K562 (cell line): ENCODE measurements around the gene MEIS1. TPM values are rescaled to one million over a fixed set of nuclear protein-coding genes. Genes with fewer than 3 reads are reported as not detected.

Experiments
- ATAC-seq: fragments of 200-7000 bp; cut with Tn5 transposase; 3 replicates; pipeline ENCODE4 v1.9.1; 2020; ENCODE audit warnings: moderate library complexity
- BruUV-seq: library from RNA; stranded (reverse); fragments of 400-500 nt; replicated peaks from 2 replicates; lab custom pipeline; 2021; lab: Mats Ljungman, UMichigan
- CTCF ChIA-PET: fragments of 300-600 bp; formaldehyde crosslinking; extraction: SDS; loops from one replicate; lab custom pipeline; 2021; ENCODE audit warnings: low intra/inter-chr PET ratio; lab: Yijun Ruan, JAX
- POLR2A ChIA-PET: fragments of 300-600, 350-650 bp; sonication (Branson Sonifier 250); formaldehyde crosslinking; extraction: SDS; loops from one replicate; lab custom pipeline; 2021; ENCODE audit warnings: antibody characterized with exemption, inconsistent platforms; lab: Yijun Ruan, JAX
- DNase-seq, 4 experiments: peaks; one replicate each; pipeline versions ENCODE4 v3.0.0 to v3.0.0-alpha.2; 2011 to 2018; ENCODE audit warnings: low spot score in 3 of 4, mixed read lengths in 3 of 4; ENCODE audit errors: extremely low read depth in 1 of 4
- FAIRE-seq: peaks from 2 replicates; lab custom pipeline; 2011; peaks lifted over from hg19 to GRCh38; lab: Jason Lieb, UNC
- H2AFZ ChIP-seq: 2 replicates; pipeline ENCODE4 v1.6.0; 2011; ENCODE audit warnings: low read depth, low read length, control low read depth, inconsistent platforms
- H3K27ac ChIP-seq: fragments of 200-600 bp; 3 replicates; pipeline ENCODE4 v1.8.0; 2011; ENCODE audit warnings: low read depth, mild to moderate bottlenecking, control low read depth, inconsistent platforms, low read length, moderate library complexity, mixed read lengths; ENCODE audit errors: extremely low read depth
- H3K27me3 ChIP-seq, 2 experiments: fragments of 300-600 bp in 1 of 2; 2 replicates in 1 of 2; 3 replicates in 1 of 2; pipeline versions ENCODE4 v1.6.0 to v1.8.0; 2011; ENCODE audit warnings: inconsistent platforms in 2 of 2, low read length in 2 of 2, mild to moderate bottlenecking in 1 of 2, mixed read lengths in 1 of 2, moderate library complexity in 1 of 2; ENCODE audit not compliant: control insufficient read depth in 2 of 2, insufficient read depth in 2 of 2
- H3K36me3 ChIP-seq: fragments of 300-600 bp; 3 replicates; pipeline ENCODE4 v1.8.0; 2011; ENCODE audit warnings: mild to moderate bottlenecking, low read length, inconsistent platforms; ENCODE audit not compliant: control insufficient read depth, insufficient read depth
- H3K4me1 ChIP-seq, 2 experiments: fragments of 200-600 bp in 1 of 2; replicated peaks in 1 of 2; 2 replicates in 1 of 2; 3 replicates in 1 of 2; pipeline versions ENCODE4 v1.5.1 to v1.8.0; 2011; ENCODE audit warnings: inconsistent platforms in 2 of 2, low read length in 2 of 2, mild to moderate bottlenecking in 1 of 2, mixed read lengths in 1 of 2, moderate library complexity in 1 of 2; ENCODE audit not compliant: control insufficient read depth in 2 of 2, insufficient read depth in 2 of 2
- H3K4me2 ChIP-seq: 2 replicates; pipeline ENCODE4 v1.6.1; 2011; ENCODE audit warnings: low read length, control low read depth, inconsistent platforms, mixed read lengths; ENCODE audit not compliant: insufficient read depth
- H3K4me3 ChIP-seq: fragments of 200-600 bp; sonication (generic), shearing (Covaris generic); 2 replicates; pipeline ENCODE4 v1.5.1; 2016; ENCODE audit warnings: control low read depth, inconsistent platforms
- H3K79me2 ChIP-seq: fragments of 200-600 bp; 3 replicates; pipeline ENCODE4 v1.8.0; 2011; ENCODE audit warnings: low read length, inconsistent platforms; ENCODE audit not compliant: control insufficient read depth, insufficient read depth
- H3K9ac ChIP-seq, 2 experiments: 2 replicates each; pipeline versions ENCODE4 v1.6.0 to v1.6.1; 2011; ENCODE audit warnings: low read depth in 2 of 2, low read length in 2 of 2, control low read depth in 1 of 2, inconsistent platforms in 1 of 2, mild to moderate bottlenecking in 1 of 2, mixed read lengths in 1 of 2; ENCODE audit not compliant: insufficient read depth in 1 of 2
- H3K9me1 ChIP-seq: one replicate; pipeline ENCODE4 v1.6.0; 2011; ENCODE audit warnings: inconsistent platforms, mild to moderate bottlenecking, low read length, moderate library complexity; ENCODE audit not compliant: control insufficient read depth, insufficient read depth
- H3K9me3 ChIP-seq: replicated peaks from 2 replicates; pipeline ENCODE4 v1.5.1; 2011; ENCODE audit warnings: low read depth, low read length, inconsistent platforms; ENCODE audit not compliant: control insufficient read depth, insufficient read depth
- H4K20me1 ChIP-seq: replicated peaks from 2 replicates; pipeline ENCODE4 v1.6.1; 2011; ENCODE audit warnings: low read length, inconsistent platforms, mixed read lengths; ENCODE audit not compliant: control insufficient read depth, insufficient read depth
- CCNT2 ChIP-seq: IDR thresholded peaks from 2 replicates; pipeline ENCODE4 v1.6.1; 2011; ENCODE audit warnings: borderline replicate concordance, low read depth, mild to moderate bottlenecking, moderate library complexity, mixed read lengths, low read length; ENCODE audit not compliant: insufficient read length; ENCODE audit errors: extremely low read depth
- EZH2 ChIP-seq: IDR thresholded peaks from 2 replicates; pipeline ENCODE4 v1.6.1; 2012; ENCODE audit warnings: low read depth, mild to moderate bottlenecking, inconsistent platforms, low read length, borderline replicate concordance
- HDAC2 ChIP-seq: fragments of 450-650 bp; IDR thresholded peaks from 2 replicates; pipeline ENCODE4 v1.6.1; 2016; ENCODE audit warnings: mild to moderate bottlenecking
- HDGF ChIP-seq: fragments of 450-650 bp; IDR thresholded peaks from 2 replicates; pipeline ENCODE4 v1.6.1; 2016
- IFI16 ChIP-seq: fragments of 250-450 bp; sonication (Bioruptor Pico); IDR thresholded peaks from 2 replicates; pipeline ENCODE4 v2.1.2; 2022; ENCODE audit warnings: mild to moderate bottlenecking, inconsistent platforms
- ILK ChIP-seq: fragments of 450-650 bp; IDR thresholded peaks from 2 replicates; pipeline ENCODE4 v1.6.1; 2016; ENCODE audit warnings: missing genetic modification characterization, low read depth, mild to moderate bottlenecking, missing compliant biosample characterization, moderate library complexity, borderline replicate concordance
- NCOA6 ChIP-seq: fragments of 450-650 bp; IDR thresholded peaks from 2 replicates; pipeline ENCODE4 v1.6.1; 2017; ENCODE audit warnings: mild to moderate bottlenecking
- NR4A1 ChIP-seq, 2 experiments: fragments of 250-450 bp in 1 of 2; fragments of 450-650 bp in 1 of 2; sonication (Bioruptor Pico) in 1 of 2; IDR thresholded peaks; 2 replicates each; pipeline versions ENCODE4 v1.4.0 to v1.6.1; 2016 to 2020; ENCODE audit warnings: mild to moderate bottlenecking in 2 of 2, missing compliant biosample characterization in 1 of 2, missing genetic modification characterization in 1 of 2, moderate library complexity in 1 of 2
- PCBP2 ChIP-seq: fragments of 200-400 bp; formaldehyde crosslinking; IDR thresholded peaks from 2 replicates; pipeline ENCODE4 v1.6.1; 2018; ENCODE audit warnings: low read length, low read depth, mild to moderate bottlenecking, moderate library complexity; ENCODE audit not compliant: poor library complexity, severe bottlenecking
- SIRT6 ChIP-seq: IDR thresholded peaks from one replicate; pipeline ENCODE4 v1.6.1; 2012; ENCODE audit warnings: low read depth, mild to moderate bottlenecking, control low read depth, inconsistent platforms, low read length, moderate library complexity
- TAF1 ChIP-seq: IDR thresholded peaks from 2 replicates; pipeline ENCODE4 v1.6.1; 2011; ENCODE audit warnings: mild to moderate bottlenecking, low read length, moderate library complexity; ENCODE audit not compliant: insufficient read depth, control insufficient read depth, severe bottlenecking; ENCODE audit errors: extremely low read depth
- ZFPM2 ChIP-seq: fragments of 250-450 bp; sonication (Bioruptor Pico); IDR thresholded peaks from 2 replicates; pipeline ENCODE4 v1.5.1; 2022; ENCODE audit warnings: mild to moderate bottlenecking
- ZNF280A ChIP-seq: fragments of 450-650 bp; IDR thresholded peaks from 2 replicates; pipeline ENCODE4 v1.6.1; 2018; ENCODE audit warnings: mild to moderate bottlenecking, low read depth; ENCODE audit not compliant: partially characterized antibody
- ZNF589 ChIP-seq: fragments of 200-800 bp; sonication (Bioruptor generic); IDR thresholded peaks from 2 replicates; pipeline ENCODE4 v1.6.1; 2016; ENCODE audit warnings: low read depth, missing genetic modification characterization, missing compliant biosample characterization
- WGBS: fragments of 100-300 bp; shearing (Covaris generic); methylation state at CpG from one replicate; pipeline ENCODE4 v1.1.6; 2016; ENCODE audit warnings: low coverage, mixed read lengths; ENCODE audit not compliant: insufficient coverage; ENCODE audit errors: missing lambda C conversion rate; 5-methylcytosine and 5-hydroxymethylcytosine counted together
- in situ Hi-C: fragments of 300-500 bp; cut with MboI; formaldehyde crosslinking; loops from 4 replicates; pipeline ENCODE4 v1.15.0; 2018; ENCODE audit warnings: inconsistent platforms, mixed read lengths
- intact Hi-C: fragments of 100-400 bp; cut with micrococcal nuclease; formaldehyde crosslinking; loops from 2 replicates; pipeline ENCODE4 v1.14.2; 2022
- polyA plus RNA-seq, 8 experiments: library from polyadenylated mRNA; depleted of rRNA in 4 of 8; stranded (reverse) in 5 of 8; unstranded in 3 of 8; fragments of >200 nt; fragmentation: Nextera tagmentation in 2 of 8; fragmentation: Illumina TruSeq in 1 of 8; extraction: Ambion mirVana in 2 of 8; extraction: Trizol in 1 of 8; gene quantifications; 2 replicates each; pipeline versions ENCODE4 v1.2.1 to v1.2.3, GENCODE V29; 2011 to 2014; ENCODE audit warnings: inconsistent platforms in 1 of 8, missing spikeins in 1 of 8
- total RNA-seq, 7 experiments: library from RNA; depleted of rRNA in 6 of 7; stranded (reverse); fragments of >200 nt in 6 of 7; fragmentation: Illumina TruSeq in 2 of 7; extraction: Trizol in 2 of 7; gene quantifications; 2 replicates each; pipeline versions ENCODE4 v1.2.1 to v1.2.3, GENCODE V29; 2011 to 2021; ENCODE audit warnings: low replicate concordance in 1 of 7
- TF ChIP-seq, protein P1 (sequence below): sonication (generic); formaldehyde crosslinking; IDR thresholded peaks from 2 replicates; pipeline ENCODE4 v1.8.0; 2022; ENCODE audit warnings: mild to moderate bottlenecking, low read depth, missing genetic modification reagents

The MEIS1 gene
- total and polyA plus RNA-seq, 9 of the 15 experiments (the other 6 are each of a cell fraction or from before 2014, with no cell fraction given) = 2.3 to 9.0 (median 5.9) TPM

DNA sequence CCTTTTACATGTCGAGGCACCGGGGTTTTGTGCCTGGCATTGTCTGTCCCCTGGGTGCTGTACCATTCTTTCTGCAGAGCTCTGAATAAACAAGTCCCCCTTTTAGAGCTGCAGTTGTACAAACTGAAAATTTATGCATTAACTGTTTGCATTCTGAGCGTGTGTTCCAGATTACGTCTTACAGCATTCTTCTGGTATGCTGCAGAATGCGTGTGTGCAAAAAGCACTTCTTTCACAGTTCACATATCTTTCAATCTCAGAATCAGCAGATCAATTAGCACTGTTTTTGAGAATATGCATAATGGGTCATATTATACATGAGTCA, 27.5 kb downstream of the MEIS1 start (continued):
- no peak for TF ChIP-seq ZNF280A
- TF ChIP-seq, all 486 proteins: peak for 0

- no peak for ATAC-seq
- no peaks in the 10 kb centered on the region for H3K79me2 ChIP-seq
- in situ Hi-C loops = no loop called here
Observed at GRCh38 chr2:66463206-66463755, 28.4 kb downstream of the MEIS1 start.

More at GRCh38 chr2:66463206-66463755, 28.4 kb downstream of the MEIS1 start:
- no peak for TF ChIP-seq IFI16 (CRISPR knock-in tag)
- TF ChIP-seq SIRT6 = no peak
- TF ChIP-seq EZH2 = no peak
- no peak for TF ChIP-seq HDAC2
- TF ChIP-seq ZNF589 (CRISPR knock-in tag) = no peak
- TF ChIP-seq, protein P1, sequence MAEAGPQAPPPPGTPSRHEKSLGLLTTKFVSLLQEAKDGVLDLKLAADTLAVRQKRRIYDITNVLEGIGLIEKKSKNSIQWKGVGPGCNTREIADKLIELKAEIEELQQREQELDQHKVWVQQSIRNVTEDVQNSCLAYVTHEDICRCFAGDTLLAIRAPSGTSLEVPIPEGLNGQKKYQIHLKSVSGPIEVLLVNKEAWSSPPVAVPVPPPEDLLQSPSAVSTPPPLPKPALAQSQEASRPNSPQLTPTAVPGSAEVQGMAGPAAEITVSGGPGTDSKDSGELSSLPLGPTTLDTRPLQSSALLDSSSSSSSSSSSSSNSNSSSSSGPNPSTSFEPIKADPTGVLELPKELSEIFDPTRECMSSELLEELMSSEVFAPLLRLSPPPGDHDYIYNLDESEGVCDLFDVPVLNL (CRISPR knock-in tag) = no peak
- TF ChIP-seq PCBP2 = no peak
- TF ChIP-seq NCOA6 = no peak
- TF ChIP-seq ZFPM2 (CRISPR knock-in tag) = no peak
- no peak for TF ChIP-seq TAF1
- no peak for TF ChIP-seq ILK
- no peak for TF ChIP-seq HDGF
- no peak for TF ChIP-seq CCNT2
- no peak for TF ChIP-seq NR4A1 (CRISPR knock-in tag; IDR thresholded peaks at IDR 0.05)
- no peak for TF ChIP-seq NR4A1 (tag; IDR thresholded peaks at IDR 0.05)
- H3K4me3 ChIP-seq = no peak overlapping the region
- peaks cover 0 to 15% of the 10 kb centered on the region in 2 experiments; a peak in 2 of 5 replicates for H3K4me1 ChIP-seq
- POLR2A ChIA-PET = interaction anchor here (0.7 to 1.3 kb wide), 3 partner anchors 13 to 35 kb away, joined by 3 to 4 read pairs (median 3); no protein-coding TSS in a partner anchor
- H3K27me3 ChIP-seq = no peaks in the 10 kb centered on the region
- no TSS peak for BruUV-seq
- H3K36me3 ChIP-seq = no peaks in the 10 kb centered on the region
- DNase-seq (no peak), FAIRE-seq (no peak)
- no peak overlapping the region for H3K4me2 ChIP-seq
- H3K9ac ChIP-seq = no peak overlapping the region
- no peaks in the 10 kb centered on the region for H3K9me1 ChIP-seq
- 62% methylated on average over 3 of the region's 3 CpGs for WGBS
- no peak overlapping the region for H2AFZ ChIP-seq
- CTCF ChIA-PET = no interaction called here
- intact Hi-C loops = no loop called here
- no peaks in the 10 kb centered on the region for H4K20me1 ChIP-seq
- no peaks in the 10 kb centered on the region for H3K9me3 ChIP-seq
- no peak overlapping the region for H3K27ac ChIP-seq
